Fibroblast of mammary gland (primary cell): ENCODE measurements around the gene ZBTB7C.

Experiments
- DNase-seq: peaks from one replicate; pipeline ENCODE4 v3.0.0-alpha.2; 2010; ENCODE audit warnings: low read depth
- H3K4me3 ChIP-seq: 2 replicates; pipeline ENCODE4 v1.5.1; 2011; ENCODE audit warnings: low read depth, mild to moderate bottlenecking, low read length, moderate library complexity; ENCODE audit not compliant: control insufficient read depth
- TF ChIP-seq, protein P1 (sequence below): conservative IDR thresholded peaks from 2 replicates; pipeline ENCODE4 v1.5.1; 2011; ENCODE audit warnings: low read depth, low read length, inconsistent platforms; ENCODE audit not compliant: control insufficient read depth, insufficient read depth

ZBTB7C gene

DNA sequence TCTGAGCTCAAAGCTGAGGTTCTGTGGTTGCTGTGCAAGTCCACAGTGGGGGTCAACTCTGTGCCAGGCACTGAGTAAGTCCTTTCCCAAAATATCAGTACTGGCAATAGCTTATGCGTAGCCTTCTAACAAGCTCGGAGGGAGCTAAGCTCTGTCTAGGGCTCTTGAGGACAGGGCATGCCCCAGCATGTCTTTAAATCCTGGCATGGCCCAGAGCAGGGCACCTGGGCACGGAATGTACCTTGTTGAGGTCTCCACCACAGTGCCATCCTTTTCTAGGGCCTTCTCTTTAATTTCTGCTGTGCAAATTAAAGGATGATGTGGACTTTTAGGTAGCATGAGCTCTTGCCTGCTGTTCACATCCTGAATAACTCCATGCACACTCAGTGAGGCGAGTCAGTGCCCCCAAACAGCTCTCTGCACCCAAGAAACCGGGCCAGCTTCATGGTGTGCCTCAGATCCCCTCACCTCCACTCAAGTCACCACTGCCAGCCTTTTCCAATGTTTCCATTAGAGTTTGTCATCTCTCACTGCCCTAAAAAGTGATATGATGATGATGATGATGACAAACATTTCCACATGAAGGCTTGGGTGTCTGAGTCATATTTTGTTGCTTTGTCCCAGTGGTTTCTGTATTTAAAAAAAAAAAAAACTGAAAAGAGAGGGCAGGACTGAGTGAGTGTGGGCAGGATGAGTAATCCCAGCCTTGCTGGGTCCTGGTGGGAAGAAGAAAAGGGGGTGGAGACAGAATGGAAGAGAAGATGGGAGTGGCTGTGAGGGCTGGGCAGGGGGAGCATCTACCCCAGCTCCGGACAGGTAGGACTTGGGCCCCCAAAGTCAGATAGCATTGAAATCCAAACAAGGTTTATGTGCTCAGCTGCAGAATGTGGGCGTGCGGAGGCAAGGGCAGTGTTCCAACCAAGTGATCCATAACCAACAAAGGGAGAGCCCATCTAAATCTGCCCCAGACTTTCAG, 78.9 kb downstream of the ZBTB7C start:
- TF ChIP-seq, protein P1, sequence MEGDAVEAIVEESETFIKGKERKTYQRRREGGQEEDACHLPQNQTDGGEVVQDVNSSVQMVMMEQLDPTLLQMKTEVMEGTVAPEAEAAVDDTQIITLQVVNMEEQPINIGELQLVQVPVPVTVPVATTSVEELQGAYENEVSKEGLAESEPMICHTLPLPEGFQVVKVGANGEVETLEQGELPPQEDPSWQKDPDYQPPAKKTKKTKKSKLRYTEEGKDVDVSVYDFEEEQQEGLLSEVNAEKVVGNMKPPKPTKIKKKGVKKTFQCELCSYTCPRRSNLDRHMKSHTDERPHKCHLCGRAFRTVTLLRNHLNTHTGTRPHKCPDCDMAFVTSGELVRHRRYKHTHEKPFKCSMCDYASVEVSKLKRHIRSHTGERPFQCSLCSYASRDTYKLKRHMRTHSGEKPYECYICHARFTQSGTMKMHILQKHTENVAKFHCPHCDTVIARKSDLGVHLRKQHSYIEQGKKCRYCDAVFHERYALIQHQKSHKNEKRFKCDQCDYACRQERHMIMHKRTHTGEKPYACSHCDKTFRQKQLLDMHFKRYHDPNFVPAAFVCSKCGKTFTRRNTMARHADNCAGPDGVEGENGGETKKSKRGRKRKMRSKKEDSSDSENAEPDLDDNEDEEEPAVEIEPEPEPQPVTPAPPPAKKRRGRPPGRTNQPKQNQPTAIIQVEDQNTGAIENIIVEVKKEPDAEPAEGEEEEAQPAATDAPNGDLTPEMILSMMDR = no peak
- H3K4me3 ChIP-seq = no peak overlapping the region
- peak; percentile 93 for DNase-seq

DNA sequence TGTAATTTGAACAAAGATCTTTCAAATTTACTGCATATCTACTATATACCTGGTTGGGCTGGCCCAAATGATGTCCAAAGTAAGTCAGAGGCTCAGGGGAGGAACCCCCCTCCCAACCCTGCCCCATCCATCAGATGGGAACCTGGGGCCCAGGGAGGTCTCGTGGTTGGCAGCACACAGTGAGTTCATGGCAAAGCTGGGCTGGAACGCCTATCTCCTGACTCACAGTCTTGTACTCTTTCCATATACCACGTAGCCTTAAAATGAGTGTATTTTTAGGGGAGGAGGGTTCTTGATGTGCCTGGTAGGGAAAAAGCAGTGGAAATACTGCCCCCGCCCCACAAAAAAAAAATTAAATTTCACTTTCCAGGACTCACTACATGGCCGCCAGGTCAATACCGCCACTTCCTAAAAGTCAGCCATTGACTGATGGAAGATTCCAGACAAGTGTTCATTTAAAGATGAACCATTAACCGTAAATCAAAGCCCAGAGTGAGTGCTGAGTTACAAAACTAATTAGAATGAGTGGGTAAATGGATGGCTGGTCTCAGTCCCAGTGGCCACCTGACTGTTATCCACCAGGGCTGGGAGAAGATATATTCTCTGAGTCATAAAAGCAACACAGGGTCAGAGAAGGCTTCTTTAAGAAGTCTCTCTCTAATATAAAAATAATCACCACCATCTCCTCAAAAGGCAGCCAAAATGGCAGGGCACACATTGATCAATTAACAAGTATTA, 80.5 kb downstream of the ZBTB7C start:
- DNase-seq = peak; percentile 80
- H3K4me3 ChIP-seq = no peak overlapping the region
- TF ChIP-seq, protein P1 = no peak

DNA sequence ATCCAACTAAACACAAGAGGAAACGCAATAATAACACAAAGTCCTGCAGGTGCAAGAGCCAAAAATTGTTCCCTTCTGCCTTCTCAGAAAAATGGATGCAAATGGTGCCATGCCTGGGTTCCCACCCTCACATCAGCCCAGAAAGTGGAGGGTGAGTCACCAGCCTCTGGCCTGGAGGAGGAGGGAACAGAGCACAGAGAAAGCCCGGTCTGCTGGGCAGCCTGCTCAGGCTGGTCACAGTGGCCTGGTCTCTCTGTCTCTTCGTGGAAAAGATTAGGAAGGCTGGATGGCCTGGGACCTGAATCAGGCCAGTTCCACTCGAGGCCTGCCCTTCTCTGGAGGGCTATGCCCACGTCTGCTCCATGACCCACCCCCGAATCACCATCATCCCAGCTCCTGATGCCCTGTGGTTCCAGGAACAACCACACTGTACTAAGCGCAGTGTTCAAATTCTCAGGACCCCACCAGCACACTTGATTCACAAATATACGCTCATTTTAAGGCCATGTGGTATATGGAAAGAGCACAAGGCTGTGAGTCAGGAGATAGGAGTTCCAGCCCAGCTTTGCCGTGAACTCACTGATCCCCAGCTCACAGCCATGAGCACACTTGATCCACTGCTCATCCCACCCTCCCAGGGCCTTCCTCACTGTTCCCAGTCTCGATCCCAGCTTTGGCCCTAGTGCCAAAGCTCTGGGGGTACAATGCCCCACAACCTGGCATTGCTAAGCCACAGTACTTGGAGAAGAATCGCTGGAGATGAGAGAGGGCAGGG, 82.1 kb downstream of the ZBTB7C start:
- peak; percentile 73 for DNase-seq
- TF ChIP-seq, protein P1 = no peak
- H3K4me3 ChIP-seq = no peak overlapping the region

DNA sequence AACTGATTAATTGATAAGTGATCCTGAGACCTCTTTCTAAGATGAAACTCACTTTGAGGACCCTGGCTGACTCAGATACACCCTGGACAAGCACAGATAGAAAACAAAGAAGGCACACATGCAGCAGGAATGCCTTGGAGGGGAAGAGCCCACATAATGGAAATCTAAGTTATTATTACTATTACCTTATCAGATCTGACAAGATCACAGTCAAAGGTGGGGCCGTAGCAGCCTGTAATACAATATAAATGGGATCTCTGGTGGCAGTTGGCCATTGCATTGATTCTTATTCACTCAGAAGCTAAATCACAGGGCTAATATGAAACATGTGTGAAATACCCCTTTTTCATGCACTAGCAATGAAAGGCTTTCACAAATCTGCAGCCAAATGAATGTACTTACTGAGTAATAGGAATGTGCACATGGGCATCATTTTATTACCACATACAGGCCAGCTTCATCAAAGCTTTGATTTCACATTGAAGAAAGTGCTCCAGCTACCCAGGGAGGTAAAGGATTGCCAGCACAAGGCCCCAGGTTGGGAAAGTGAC, 84.0 kb downstream of the ZBTB7C start:
- TF ChIP-seq, protein P1 = no peak

DNA sequence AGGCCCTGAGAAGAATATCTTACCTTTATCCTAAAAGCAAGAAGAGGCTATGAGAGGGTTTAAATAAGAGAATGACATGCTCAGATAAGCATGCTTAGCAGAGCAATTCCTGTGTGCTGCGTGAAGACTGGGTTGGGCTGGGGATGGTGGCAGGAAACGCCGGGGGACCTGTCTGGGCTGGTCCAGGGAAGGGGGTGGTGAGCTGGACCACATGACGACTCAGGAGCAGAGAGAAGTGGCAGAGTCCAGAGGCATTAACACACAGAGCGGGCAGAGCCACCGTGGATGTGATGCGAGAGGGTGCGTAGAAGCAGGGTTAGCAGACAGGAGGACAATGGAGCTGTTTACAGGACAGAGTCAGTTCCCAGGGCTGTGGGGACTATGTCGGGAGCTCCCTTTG, 84.5 kb downstream of the ZBTB7C start:
- TF ChIP-seq, protein P1 = no peak
- DNase-seq = no peak
- H3K4me3 ChIP-seq = no peak overlapping the region

More for the DNA sequence above, 84.0 kb downstream of the ZBTB7C start:
- no peak overlapping the region for H3K4me3 ChIP-seq
- peak; percentile 57 for DNase-seq

DNA sequence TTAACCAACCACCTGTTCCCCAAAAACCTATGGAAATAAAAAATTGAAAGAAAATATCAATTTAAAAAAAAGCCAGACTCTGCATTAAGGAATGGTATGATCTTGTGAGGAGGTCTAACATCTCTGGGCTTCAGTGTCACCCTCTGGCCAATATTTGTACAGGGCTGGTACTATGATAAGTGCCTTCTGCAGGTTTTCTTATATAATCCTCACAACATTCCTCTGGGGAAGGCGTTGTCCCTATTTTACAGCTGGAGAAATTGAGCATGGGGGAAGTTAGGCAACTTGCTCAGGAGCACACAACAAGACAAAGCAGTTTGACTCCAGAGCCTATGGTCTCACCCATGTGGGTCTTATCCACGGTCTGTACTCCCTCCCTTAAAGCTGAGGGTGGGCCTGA, 86.0 kb downstream of the ZBTB7C start:
- TF ChIP-seq, protein P1 = no peak
- DNase-seq = no peak
- no peak overlapping the region for H3K4me3 ChIP-seq
